ENCODE results near the gene ZKSCAN2.

Gene ZKSCAN2

GRCh38 chr16:25256695-25257469 is 763 bp downstream of the ZKSCAN2 start (continued):
- TF ChIP-seq ZNF830 (tag by site-specific recombination; IDR thresholded peaks at IDR 0.05; ENCODE audit: low read depth), result no peak
- TF ChIP-seq KLF8 (tag by site-specific recombination; IDR thresholded peaks at IDR 0.05), result 0 out of 2 replicates have a peak, but pooled peaks have one; percentile 78
- TF ChIP-seq PBX3 (CRISPR knock-in tag; IDR thresholded peaks at IDR 0.05), result 0 out of 2 replicates have a peak, but pooled peaks have one; percentile 4
- TF ChIP-seq ZNF394 (tag by site-specific recombination; IDR thresholded peaks at IDR 0.05; ENCODE audit: borderline replicate concordance), result peak; percentile 40; the same call in 1 of the 2 replicates
- TF ChIP-seq ZNF362 (tag by site-specific recombination; IDR thresholded peaks at IDR 0.05), result no peak
- TF ChIP-seq ZNF514 (tag by site-specific recombination; IDR thresholded peaks at IDR 0.05), result no peak
- peak; percentile 25; the same call in 1 of the 2 replicates for TF ChIP-seq CTCF (tag by site-specific recombination; IDR thresholded peaks at IDR 0.05)
- TF ChIP-seq ZNF335 (tag by site-specific recombination; conservative IDR thresholded peaks at IDR 0.05), result peak; percentile 84
- peak; percentile 24 for TF ChIP-seq SP3 (tag by site-specific recombination; IDR thresholded peaks at IDR 0.05)
- no peak for TF ChIP-seq ZNF785 (tag by site-specific recombination; IDR thresholded peaks at IDR 0.05)
- 0 out of 2 replicates have a peak, but pooled peaks have one; percentile 27 for TF ChIP-seq PRDM10 (tag by site-specific recombination; IDR thresholded peaks at IDR 0.05)
- no peak for TF ChIP-seq KLF16 (tag by site-specific recombination; IDR thresholded peaks at IDR 0.05)

GRCh38 chr16:25253322-25253721 is 4.3 kb downstream of the ZKSCAN2 start:
- ChIA-PET CTCF (interaction anchor here (1.1 kb wide), 1 partner anchor 20 kb away, joined by 3 read pairs; no protein-coding TSS in a partner anchor), POLR2A (interaction anchor here (0.6 kb wide), 1 partner anchor 220 kb away, joined by 5 read pairs; no protein-coding TSS in a partner anchor)
- Histone ChIP-seq H3K4me3 (ENCODE audit: low read depth, low read length) (no peak overlapping the region), H3K9me3 (ENCODE audit: control insufficient read depth, insufficient read depth, low read depth, low read length) (no peaks in the 10 kb centered on the region), H3K27ac (ENCODE audit: extremely low read depth, low read depth, low read length) (no peak overlapping the region), H3K36me3 (ENCODE audit: control insufficient read depth in 2 of 2, insufficient read depth in 1 of 2, low read length in 2 of 2) (peaks cover 21 to 63% of the 10 kb centered on the region in 2 experiments), H3K4me1 (ENCODE audit: control insufficient read depth, insufficient read depth, low read length) (no peaks in the 10 kb centered on the region)
- no peak for TF ChIP-seq ZNF155 (tag by site-specific recombination; IDR thresholded peaks at IDR 0.05)
- 0 out of 2 replicates have a peak, but pooled peaks have one; percentile 38 for TF ChIP-seq PRDM1 (tag by site-specific recombination; IDR thresholded peaks at IDR 0.05)

- Histone ChIP-seq H3K4me1 (ENCODE audit: control insufficient read depth, insufficient read depth, low read length) (no peaks in the 10 kb centered on the region), H3K4me3 (ENCODE audit: low read depth, low read length) (no peak overlapping the region), H3K9me3 (ENCODE audit: control insufficient read depth, insufficient read depth, low read depth, low read length) (no peaks in the 10 kb centered on the region), H3K36me3 (ENCODE audit: control insufficient read depth in 2 of 2, insufficient read depth in 1 of 2, low read length in 2 of 2) (peaks cover 35 to 89% of the 10 kb centered on the region in 2 experiments), H3K27ac (ENCODE audit: extremely low read depth, low read depth, low read length) (no peak overlapping the region)
- CTCF ChIA-PET, result no interaction called here
- POLR2A ChIA-PET, result no interaction called here
- TF ChIP-seq ZNF571 (tag by site-specific recombination; IDR thresholded peaks at IDR 0.05), result no peak
- TF ChIP-seq ZBTB44 (tag by site-specific recombination; IDR thresholded peaks at IDR 0.05), result no peak
- TF ChIP-seq ATF2 (tag by site-specific recombination; IDR thresholded peaks at IDR 0.05; ENCODE audit: low read depth), result no peak
- TF ChIP-seq PATZ1 (tag by site-specific recombination; IDR thresholded peaks at IDR 0.05), result no peak
Observed at GRCh38 chr16:25250467-25250866, 7.2 kb downstream of the ZKSCAN2 start.

Data from HEK293 (cell line).